ENCODE data around the gene ABHD16B. TPM values are rescaled to one million over a fixed set of nuclear protein-coding genes. Genes with fewer than 3 reads are reported as not detected.
"Not testable (repeated sequence)": the region's sequence is repeated elsewhere in the genome, so short reads cannot be mapped to it uniquely, and the experiment has no call there.

ABHD16B gene
- total RNA-seq, 1 donor from 2014 or later, result not detected

DNA sequence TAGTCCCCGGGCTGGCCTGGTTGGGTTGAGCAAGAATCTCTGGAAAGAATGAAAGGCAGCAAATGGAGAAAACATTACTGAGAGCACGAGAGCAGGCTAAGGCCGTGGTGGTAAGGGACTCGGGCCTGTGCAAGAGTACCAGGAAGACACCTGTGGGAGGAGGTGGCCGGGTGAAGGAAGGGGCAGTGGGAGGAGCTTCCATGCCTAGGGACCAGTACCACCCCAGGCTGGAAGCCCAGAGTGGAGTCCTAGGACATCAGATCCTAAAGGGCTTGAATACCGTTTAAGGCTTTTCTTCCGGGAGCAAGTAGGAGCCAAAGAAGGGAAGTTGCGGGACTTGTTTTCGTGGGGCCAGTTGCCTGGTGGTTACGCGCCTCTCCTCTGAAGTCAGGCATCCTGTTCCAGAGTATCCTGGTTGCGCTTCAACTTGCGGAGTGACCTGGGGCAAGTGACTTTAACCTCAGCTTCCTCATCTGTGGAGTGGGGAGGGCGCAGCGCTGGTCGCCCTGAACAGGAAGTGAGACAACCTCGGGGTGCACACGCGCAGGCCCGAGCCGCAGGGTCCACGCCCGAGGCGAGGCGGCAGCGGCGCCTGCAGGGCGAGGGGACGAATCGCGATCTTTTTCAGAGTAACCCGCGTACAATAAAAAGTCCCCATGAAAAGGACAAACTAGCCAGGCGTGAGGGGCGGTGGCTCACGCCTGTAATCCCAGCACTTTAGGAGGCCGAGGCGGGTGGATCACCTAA lies 2.7 kb downstream of the ABHD16B start:
- peaks cover 29% of the 10 kb centered on the region for H3K4me1 ChIP-seq
- DNase-seq (peak; percentile 95), ATAC-seq (peak; percentile 85)
- H3K36me3 ChIP-seq, result peaks cover 13% of the 10 kb centered on the region
- peak overlapping the region; percentile 94 for H3K27ac ChIP-seq
- peak overlapping the region; percentile 82 for H3K4me3 ChIP-seq
- TF ChIP-seq, protein P1, sequence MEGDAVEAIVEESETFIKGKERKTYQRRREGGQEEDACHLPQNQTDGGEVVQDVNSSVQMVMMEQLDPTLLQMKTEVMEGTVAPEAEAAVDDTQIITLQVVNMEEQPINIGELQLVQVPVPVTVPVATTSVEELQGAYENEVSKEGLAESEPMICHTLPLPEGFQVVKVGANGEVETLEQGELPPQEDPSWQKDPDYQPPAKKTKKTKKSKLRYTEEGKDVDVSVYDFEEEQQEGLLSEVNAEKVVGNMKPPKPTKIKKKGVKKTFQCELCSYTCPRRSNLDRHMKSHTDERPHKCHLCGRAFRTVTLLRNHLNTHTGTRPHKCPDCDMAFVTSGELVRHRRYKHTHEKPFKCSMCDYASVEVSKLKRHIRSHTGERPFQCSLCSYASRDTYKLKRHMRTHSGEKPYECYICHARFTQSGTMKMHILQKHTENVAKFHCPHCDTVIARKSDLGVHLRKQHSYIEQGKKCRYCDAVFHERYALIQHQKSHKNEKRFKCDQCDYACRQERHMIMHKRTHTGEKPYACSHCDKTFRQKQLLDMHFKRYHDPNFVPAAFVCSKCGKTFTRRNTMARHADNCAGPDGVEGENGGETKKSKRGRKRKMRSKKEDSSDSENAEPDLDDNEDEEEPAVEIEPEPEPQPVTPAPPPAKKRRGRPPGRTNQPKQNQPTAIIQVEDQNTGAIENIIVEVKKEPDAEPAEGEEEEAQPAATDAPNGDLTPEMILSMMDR (IDR thresholded peaks at IDR 0.05), result peak; percentile 69
- no peaks in the 10 kb centered on the region for H3K27me3 ChIP-seq
- no peaks in the 10 kb centered on the region for H3K9me3 ChIP-seq
- intact Hi-C loops (cut with DNase I), result loop anchor here (5.0 kb wide), 1 partner anchor 82 kb away; no protein-coding TSS in a partner anchor

DNA sequence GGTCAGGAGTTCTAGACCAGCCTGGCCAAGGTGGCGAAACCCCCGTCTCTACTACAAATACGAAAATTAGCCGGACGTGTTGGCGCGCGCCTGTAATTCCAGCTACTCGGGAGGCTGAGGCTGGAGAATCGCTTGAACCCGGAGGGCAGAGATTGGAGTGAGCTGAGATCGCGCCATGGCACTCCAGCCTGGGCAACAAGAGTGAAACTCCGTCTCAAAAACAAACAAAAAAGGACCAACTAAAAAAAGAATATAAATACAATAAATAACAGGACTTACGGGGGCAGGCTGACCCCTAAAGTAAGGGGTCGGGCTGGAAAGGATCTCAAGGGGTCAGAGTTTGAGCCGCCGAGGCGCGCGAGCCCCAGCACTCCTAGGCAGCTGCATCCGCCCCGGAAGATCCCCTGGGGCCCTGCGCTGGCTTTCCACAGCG lies 3.3 kb downstream of the ABHD16B start:
- Histone ChIP-seq H3K9me3 (no peaks in the 10 kb centered on the region), H3K27me3 (no peaks in the 10 kb centered on the region), H3K4me1 (peaks cover 24% of the 10 kb centered on the region), H3K4me3 (peak overlapping the region; percentile 82), H3K27ac (peak overlapping the region; percentile 94), H3K36me3 (peaks cover 19% of the 10 kb centered on the region)
- intact Hi-C loops (cut with DNase I), result loop anchor here (5.0 kb wide), 1 partner anchor 82 kb away; no protein-coding TSS in a partner anchor
- TF ChIP-seq, protein P1 (IDR thresholded peaks at IDR 0.05), result no peak
- DNase-seq (no peak), ATAC-seq (no peak)

DNA sequence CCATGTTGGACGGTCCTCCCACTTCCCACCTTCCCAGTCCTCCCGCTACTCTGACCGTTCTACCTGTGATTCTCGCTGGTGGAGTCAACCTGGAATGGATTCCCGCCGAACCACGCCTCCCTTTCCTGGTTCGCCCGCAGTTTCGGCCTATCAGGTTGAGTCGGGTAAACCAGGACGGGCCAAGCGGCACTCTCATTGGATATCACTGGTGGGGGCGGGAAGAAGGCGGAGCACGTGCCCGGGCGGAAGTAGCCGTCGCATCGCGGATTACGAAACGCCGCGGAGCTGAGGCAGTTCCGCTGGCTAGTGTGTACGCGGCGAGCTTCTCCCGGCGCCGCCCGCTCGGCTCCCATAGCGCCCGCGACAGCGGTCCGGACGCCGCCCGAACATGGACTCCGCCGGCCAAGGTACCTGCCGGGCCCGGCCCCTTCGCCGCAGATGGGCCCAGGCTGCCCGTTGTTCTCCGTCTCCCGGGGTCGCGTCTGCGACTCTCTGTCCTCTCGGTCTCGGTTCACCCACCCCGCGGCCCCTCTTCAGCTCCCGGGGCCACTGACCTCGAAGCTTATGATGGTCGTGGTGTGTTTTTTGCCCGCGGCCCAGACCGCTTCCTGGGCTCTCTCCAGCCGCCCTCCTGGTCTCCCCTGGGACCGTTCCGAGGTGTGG lies 3.8 kb downstream of the ABHD16B start, which contains the start of gene TPD52L2:
Gene TPD52L2, plus strand, starts transcription at position 293 of the 663 bp plus-strand sequence. Its CDS starts 96 bp downstream, at position 389.
- H3K27ac ChIP-seq, result peak within 1 kb of the TSS; percentile 94
- ATAC-seq, result peak; percentile 93
- H3K27me3 ChIP-seq, result no peaks in the 10 kb centered on the region
- peak within 1 kb of the TSS; percentile 82 for H3K4me3 ChIP-seq
- H3K9me3 ChIP-seq, result no peaks in the 10 kb centered on the region
- intact Hi-C loops (cut with DNase I), result loop anchor here (5.0 kb wide), 1 partner anchor 83 kb away; no protein-coding TSS in a partner anchor
- TF ChIP-seq, protein P1 (IDR thresholded peaks at IDR 0.05), result no peak
- H3K36me3 ChIP-seq, result peaks cover 24% of the 10 kb centered on the region
- peak; percentile 99 for DNase-seq
- H3K4me1 ChIP-seq, result peaks cover 24% of the 10 kb centered on the region

DNA sequence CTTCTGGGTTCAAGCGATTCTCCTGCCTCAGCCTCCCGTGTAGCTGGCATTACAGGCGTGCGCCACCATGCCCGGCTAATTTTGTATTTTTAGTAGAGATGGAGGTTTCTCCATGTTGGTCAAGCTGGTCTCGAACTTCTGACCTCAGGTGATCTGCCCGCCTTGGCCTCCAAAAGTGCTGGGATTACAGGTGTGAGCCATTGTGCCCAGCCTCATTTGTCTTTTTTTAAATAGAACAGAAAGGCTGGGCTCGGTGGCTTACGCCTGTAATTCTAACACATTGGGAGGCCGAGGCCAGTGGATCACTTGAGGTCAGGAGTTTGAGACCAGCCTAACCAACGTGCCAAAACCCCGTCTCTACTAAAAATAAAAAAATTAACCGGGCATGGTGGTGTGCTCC lies 5.7 kb downstream of the ABHD16B start:
- DNase-seq; H3K9me3 ChIP-seq; H3K4me3 ChIP-seq; H3K27ac ChIP-seq; H3K27me3 ChIP-seq; ATAC-seq; intact Hi-C loops (cut with DNase I): not testable (repeated sequence)
- H3K4me1 ChIP-seq, result peaks cover 24% of the 10 kb centered on the region
- H3K36me3 ChIP-seq, result peaks cover 42% of the 10 kb centered on the region

DNA sequence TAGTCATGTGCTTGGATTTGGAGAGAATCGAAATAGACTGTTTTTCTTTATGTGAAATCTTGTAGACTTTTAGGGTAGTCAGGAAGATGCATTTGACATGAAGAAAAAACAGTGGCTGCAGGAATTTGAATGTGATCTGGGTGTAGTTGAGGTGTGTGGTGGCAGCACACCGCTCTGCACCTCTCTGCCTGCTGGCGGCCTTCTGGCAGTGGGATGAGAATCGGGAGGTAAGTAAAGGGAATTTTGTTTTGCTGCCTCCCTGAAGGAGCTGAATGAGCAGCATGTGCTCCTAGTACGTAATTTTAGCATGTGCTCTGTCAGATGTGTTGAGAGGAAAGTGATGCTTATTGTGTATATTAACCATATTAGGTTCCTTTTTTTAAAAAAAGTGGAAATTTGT lies 7.0 kb downstream of the ABHD16B start:
- H3K4me1 ChIP-seq, result peaks cover 27% of the 10 kb centered on the region
- H3K27me3 ChIP-seq, result no peaks in the 10 kb centered on the region
- ATAC-seq, result no peak
- H3K36me3 ChIP-seq, result peaks cover 43% of the 10 kb centered on the region
- TF ChIP-seq, protein P1 (IDR thresholded peaks at IDR 0.05), result no peak
- H3K27ac ChIP-seq, result no peak overlapping the region
- H3K4me3 ChIP-seq, result no peak overlapping the region
- no peaks in the 10 kb centered on the region for H3K9me3 ChIP-seq
- no peak for DNase-seq
- intact Hi-C loops (cut with DNase I), result no loop called here

DNA sequence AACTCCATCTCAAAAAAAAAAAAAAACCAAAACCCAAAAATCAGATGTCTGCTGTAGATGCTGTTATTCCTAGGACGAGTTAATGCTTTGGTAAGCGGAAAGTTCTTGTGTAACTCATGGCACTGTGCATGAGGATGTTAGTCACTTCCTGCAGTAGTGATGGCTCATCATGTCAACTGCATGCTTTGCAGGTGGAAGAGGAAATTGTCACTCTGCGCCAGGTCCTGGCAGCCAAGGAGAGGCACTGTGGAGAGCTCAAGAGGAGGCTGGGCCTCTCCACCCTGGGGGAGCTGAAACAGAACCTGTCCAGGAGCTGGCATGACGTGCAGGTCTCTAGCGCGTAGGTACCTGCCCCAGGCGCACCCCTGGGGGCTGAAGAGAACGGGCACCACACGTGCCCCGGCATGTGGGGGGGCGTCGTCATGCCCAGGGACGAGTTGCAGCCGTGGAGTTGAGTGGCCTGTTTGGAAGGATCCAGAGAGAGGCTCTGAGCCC lies 12.2 kb downstream of the ABHD16B start:
- Histone ChIP-seq H3K9me3 (no peaks in the 10 kb centered on the region), H3K4me3 (no peak overlapping the region), H3K27me3 (no peaks in the 10 kb centered on the region), H3K36me3 (peaks cover 93% of the 10 kb centered on the region), H3K4me1 (peaks cover 12% of the 10 kb centered on the region), H3K27ac (peak overlapping the region; percentile 73)
- intact Hi-C loops (cut with DNase I), result no loop called here
- ATAC-seq, result peak; percentile 89
- TF ChIP-seq, protein P1 (IDR thresholded peaks at IDR 0.05), result no peak
- DNase-seq, result no peak

DNA sequence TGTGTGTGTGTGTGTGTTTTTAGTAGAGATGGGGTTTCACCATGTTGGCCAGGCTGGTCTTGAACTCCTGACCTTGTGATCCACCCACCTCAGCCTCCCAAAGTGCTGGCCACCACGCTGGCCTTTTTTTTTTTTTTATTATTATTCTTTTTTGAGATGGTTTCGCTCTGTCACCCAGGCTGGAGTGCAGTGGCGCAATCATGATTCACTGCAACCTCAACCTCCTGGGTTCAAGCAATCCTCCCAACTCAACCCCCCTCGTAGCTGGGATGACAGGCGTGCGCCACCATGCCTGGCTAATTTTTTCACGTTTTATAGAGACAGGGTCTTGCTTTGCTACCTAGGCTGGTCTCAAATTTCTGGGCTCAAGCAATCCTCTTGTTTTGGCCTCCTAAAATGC lies 12.9 kb downstream of the ABHD16B start:
- peaks cover 12% of the 10 kb centered on the region for H3K4me1 ChIP-seq
- H3K4me3 ChIP-seq; intact Hi-C loops (cut with DNase I); H3K27ac ChIP-seq; ATAC-seq; H3K9me3 ChIP-seq; H3K27me3 ChIP-seq; DNase-seq: not testable (repeated sequence)
- peaks cover 86% of the 10 kb centered on the region for H3K36me3 ChIP-seq

All from upper lobe of right lung (tissue), 1 donor.